HTR-8/SVneo (cell line): ENCODE results near the gene GALNT8.
"Not testable (repeated sequence)": the region's sequence is repeated elsewhere in the genome, so short reads cannot be mapped to it uniquely, and the experiment has no call there.

Experiments used
- DNase-seq: peaks from one replicate; pipeline ENCODE4 v3.0.0; 2011; ENCODE audit warnings: low spot score, mixed read lengths; ENCODE audit not compliant: insufficient read length
- FAIRE-seq: peaks from 2 replicates; lab custom pipeline; 2011; peaks lifted over from hg19 to GRCh38; lab: Jason Lieb, UNC

Gene GALNT8

DNA sequence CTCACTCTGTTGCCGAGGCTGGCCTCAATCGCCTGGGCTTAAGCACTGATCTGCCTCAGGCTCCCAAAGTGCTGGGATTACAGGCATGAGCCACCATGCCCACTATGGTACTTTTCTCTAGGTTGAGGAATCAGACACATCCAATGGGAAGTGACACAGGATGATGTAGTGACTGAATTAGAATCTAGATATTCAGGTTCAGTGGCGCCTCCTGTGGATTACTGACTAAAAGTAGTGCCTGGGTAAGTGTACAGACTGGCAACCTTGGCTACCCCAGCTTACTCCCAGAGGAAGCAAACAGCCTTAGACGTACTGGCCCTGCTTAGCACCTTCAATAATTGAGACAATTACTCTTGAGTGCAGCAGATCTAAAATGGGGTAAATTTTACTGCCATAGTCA lies 22.8 kb downstream of the GALNT8 start:
- DNase-seq (no peak), FAIRE-seq (no peak)

- DNase-seq = no peak
- no peak for FAIRE-seq
These were observed 24.5 kb downstream of the GALNT8 start for GRCh38 chr12:4744709-4745108.

- FAIRE-seq (no peak), DNase-seq (no peak)
These were observed 25.0 kb downstream of the GALNT8 start for GRCh38 chr12:4745249-4745648.

DNA sequence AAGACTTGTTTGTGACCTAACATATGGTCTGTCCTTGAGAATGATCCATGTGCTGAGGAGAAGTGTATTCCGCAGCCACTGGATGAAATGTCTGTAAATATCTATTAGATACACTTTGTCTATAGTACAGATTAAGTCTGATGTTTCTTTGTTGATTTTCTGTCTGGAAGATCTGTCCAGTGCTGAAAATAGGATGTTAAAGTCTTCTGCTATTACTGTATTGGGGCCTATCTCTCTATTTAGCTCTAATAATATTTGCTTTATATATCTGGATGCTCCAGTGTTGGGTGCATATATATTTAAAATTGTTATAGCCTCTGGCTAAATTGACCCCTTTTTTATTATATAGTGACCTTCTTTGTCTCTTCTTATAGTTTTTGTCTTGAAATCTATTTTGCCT lies 31.5 kb downstream of the GALNT8 start:
- DNase-seq, FAIRE-seq: not testable (repeated sequence)

- FAIRE-seq = no peak
- no peak for DNase-seq
These were observed 42.6 kb downstream of the GALNT8 start for GRCh38 chr12:4762773-4763172.

- DNase-seq = no peak
- no peak for FAIRE-seq
These were observed 43.3 kb downstream of the GALNT8 start for GRCh38 chr12:4763549-4763948.

GRCh38 chr12:4766445-4766844 lies 46.2 kb downstream of the GALNT8 start:
- FAIRE-seq (no peak), DNase-seq (no peak)

DNA sequence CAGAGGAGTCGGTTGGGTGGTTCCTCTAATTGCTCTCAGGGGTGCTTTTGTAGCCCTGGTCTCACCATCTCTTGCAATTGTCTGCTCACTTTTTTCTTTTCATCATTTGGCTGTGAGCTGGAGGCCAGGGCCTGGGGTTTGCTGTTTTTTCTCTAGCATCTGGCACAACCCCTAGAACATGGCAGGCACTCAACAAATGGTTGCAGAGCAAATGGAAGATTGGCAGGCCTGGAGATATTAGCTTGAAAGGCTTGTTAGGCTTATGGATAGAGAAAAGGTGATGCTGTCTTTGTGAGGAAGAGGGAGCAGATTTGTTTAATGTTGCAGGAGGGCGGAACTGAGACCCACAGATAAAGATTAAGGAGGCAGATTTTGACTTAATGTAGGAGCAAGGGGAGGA lies 47.0 kb downstream of the GALNT8 start:
- FAIRE-seq = no peak
- no peak for DNase-seq

DNA sequence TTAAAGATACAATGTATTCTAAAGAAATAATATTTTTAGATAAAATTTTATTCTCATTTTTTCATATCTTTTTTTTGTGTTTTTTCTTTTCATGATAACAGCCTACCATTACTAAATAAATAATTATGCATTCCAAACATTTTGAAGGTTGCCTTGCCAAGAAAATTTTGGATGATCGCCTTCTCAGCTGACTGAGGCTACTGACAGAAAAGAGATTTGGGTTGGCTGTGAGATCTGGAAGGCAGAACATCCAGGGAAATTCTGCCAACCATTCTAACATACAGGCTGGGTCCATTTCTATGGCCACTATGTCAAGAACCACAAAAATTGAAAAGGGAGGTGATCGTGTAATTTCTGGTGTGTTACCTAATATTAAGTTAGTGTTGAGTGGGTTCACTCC lies 48.1 kb downstream of the GALNT8 start:
- FAIRE-seq (no peak), DNase-seq (no peak)

GRCh38 chr12:4769073-4769472 lies 48.9 kb downstream of the GALNT8 start:
- FAIRE-seq (no peak), DNase-seq (no peak)

- FAIRE-seq (no peak), DNase-seq (no peak)
These were observed 51.2 kb downstream of the GALNT8 start for GRCh38 chr12:4771172-4771959.

GRCh38 chr12:4771960-4772566 lies 51.9 kb downstream of the GALNT8 start:
- FAIRE-seq = no peak
- DNase-seq = no peak

GRCh38 chr12:4775936-4776335 lies 55.7 kb downstream of the GALNT8 start:
- FAIRE-seq (no peak), DNase-seq (no peak)

GRCh38 chr12:4779749-4780148 lies 59.5 kb downstream of the GALNT8 start:
- DNase-seq = no peak
- FAIRE-seq = no peak

- DNase-seq = no peak
- no peak for FAIRE-seq
These were observed 60.7 kb downstream of the GALNT8 start for GRCh38 chr12:4780641-4781611.

- DNase-seq = no peak
These were observed 64.3 kb downstream of the GALNT8 start for GRCh38 chr12:4784404-4785054.

DNA sequence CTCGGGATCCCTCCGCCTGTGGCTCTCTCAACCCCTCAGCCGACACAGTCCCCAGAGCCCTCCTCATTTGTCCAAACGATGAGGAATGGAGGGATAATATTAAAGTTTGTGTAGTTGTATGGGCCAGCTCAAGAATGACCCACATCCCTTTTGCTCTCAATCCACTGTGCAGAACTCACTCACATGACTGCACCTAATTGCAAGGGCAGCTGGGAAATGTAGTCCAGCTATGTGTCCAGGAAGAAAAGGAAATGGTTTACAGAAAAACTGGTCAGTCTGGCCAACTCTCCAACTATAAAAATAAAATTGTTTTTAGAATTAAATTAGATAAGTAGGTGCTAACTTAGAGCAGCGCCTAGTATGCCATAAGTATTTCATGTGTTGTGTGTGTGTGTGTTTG lies 66.6 kb downstream of the GALNT8 start:
- DNase-seq = no peak
- FAIRE-seq = no peak

More at GRCh38 chr12:4784404-4785054, 64.3 kb downstream of the GALNT8 start:
- FAIRE-seq = no peak

DNA sequence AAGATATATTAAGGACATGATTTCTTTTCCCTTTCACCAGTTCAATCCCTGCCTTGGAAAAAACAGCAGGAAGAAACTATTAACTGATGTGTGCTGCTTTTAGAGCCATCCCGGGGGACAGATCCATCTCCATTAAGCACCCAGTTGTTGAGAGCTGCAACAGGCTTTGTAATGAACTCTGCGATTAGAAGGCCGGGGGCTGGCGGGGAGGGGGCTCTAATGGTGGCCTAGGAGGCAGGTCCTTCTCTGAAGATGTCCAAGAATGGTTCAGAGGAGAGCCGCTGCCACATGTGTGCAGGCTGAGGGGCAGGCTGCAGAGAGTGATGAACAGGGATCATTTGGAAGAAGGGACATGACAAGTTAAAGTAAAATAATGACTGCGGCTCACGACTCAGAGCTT lies 67.8 kb downstream of the GALNT8 start:
- no peak for DNase-seq
- FAIRE-seq = no peak

GRCh38 chr12:4789776-4790175 lies 69.6 kb downstream of the GALNT8 start:
- no peak for FAIRE-seq
- DNase-seq = no peak

GRCh38 chr12:4791497-4791896 lies 71.3 kb downstream of the GALNT8 start:
- DNase-seq (no peak), FAIRE-seq (no peak)
